ACC112 (cell line): Measurements from ENCODE around the gene SORCS2.

Source experiments
- H2AFZ ChIP-seq: fragments of 200-600 bp; sonication (generic); one replicate; pipeline ENCODE4 v1.6.0; 2017; ENCODE audit warnings: antibody characterized with exemption, low read length; ENCODE audit not compliant: unreplicated experiment
- H3K27ac ChIP-seq: fragments of 200-600 bp; sonication (generic); 2 replicates; pipeline ENCODE4 v1.5.1; 2014; ENCODE audit warnings: low read depth, mild to moderate bottlenecking, antibody characterized with exemption, low read length, moderate library complexity
- H3K27me3 ChIP-seq: fragments of 200-600 bp; sonication (generic); 2 replicates; pipeline ENCODE4 v1.6.1; 2014; ENCODE audit warnings: mild to moderate bottlenecking, antibody characterized with exemption, low read length, moderate library complexity, mixed read lengths; ENCODE audit not compliant: insufficient read depth
- H3K36me3 ChIP-seq: fragments of 200-600 bp; sonication (generic); 2 replicates; pipeline ENCODE4 v1.6.1; 2016; ENCODE audit warnings: mild to moderate bottlenecking, antibody characterized with exemption, low read length, moderate library complexity, mixed read lengths; ENCODE audit not compliant: insufficient read depth
- H3K4me1 ChIP-seq: fragments of 200-600 bp; sonication (generic); one replicate; pipeline ENCODE4 v1.6.1; 2016; ENCODE audit warnings: low read length, mixed read lengths; ENCODE audit not compliant: insufficient read depth, unreplicated experiment, control insufficient read depth
- H3K4me3 ChIP-seq: fragments of 200-600 bp; sonication (generic); 2 replicates; pipeline ENCODE4 v1.5.1; 2014; ENCODE audit warnings: mild to moderate bottlenecking, low read depth, low read length
- H3K79me2 ChIP-seq: fragments of 200-600 bp; sonication (generic); one replicate; pipeline ENCODE4 v1.6.0; 2016; ENCODE audit warnings: low read length; ENCODE audit not compliant: control insufficient read depth, unreplicated experiment, insufficient read depth

SORCS2 gene

GRCh38 chr4:7432531-7433375 is 240.4 kb downstream of the SORCS2 start:
- no peak overlapping the region for H3K4me3 ChIP-seq
- H2AFZ ChIP-seq = no peak overlapping the region
- H3K79me2 ChIP-seq = no peaks in the 10 kb centered on the region
- H3K36me3 ChIP-seq = no peaks in the 10 kb centered on the region
- H3K4me1 ChIP-seq = peaks cover 4% of the 10 kb centered on the region
- H3K27ac ChIP-seq = no peak overlapping the region
- H3K27me3 ChIP-seq = 0 out of 2 replicates have a peak, but pooled peaks cover under 1% of the 10 kb centered on the region

GRCh38 chr4:7433376-7434140 is 241.2 kb downstream of the SORCS2 start:
- Histone ChIP-seq H3K4me1 (peaks cover 4% of the 10 kb centered on the region), H3K4me3 (no peak overlapping the region), H3K36me3 (no peaks in the 10 kb centered on the region), H3K27ac (no peak overlapping the region), H3K79me2 (no peaks in the 10 kb centered on the region), H2AFZ (no peak overlapping the region), H3K27me3 (0 out of 2 replicates have a peak, but pooled peaks cover 3% of the 10 kb centered on the region)

- Histone ChIP-seq H3K27me3 (peaks cover 8% of the 10 kb centered on the region; the same call in 1 of the 2 replicates), H3K36me3 (no peaks in the 10 kb centered on the region), H3K79me2 (no peaks in the 10 kb centered on the region), H3K27ac (no peak overlapping the region), H2AFZ (no peak overlapping the region), H3K4me3 (no peak overlapping the region), H3K4me1 (peaks cover 4% of the 10 kb centered on the region)
Observed at GRCh38 chr4:7434141-7434765, 241.9 kb downstream of the SORCS2 start.

GRCh38 chr4:7434766-7435150 is 242.4 kb downstream of the SORCS2 start, which contains the start of gene PSAPL1:
TSS of gene PSAPL1 (minus strand) at chr4:7434930. CDS start at chr4:7434879, 51 bp downstream.
- no peak within 1 kb of the TSS for H2AFZ ChIP-seq
- no peak within 1 kb of the TSS for H3K27ac ChIP-seq
- no peak within 1 kb of the TSS for H3K4me3 ChIP-seq
- no peaks in the 10 kb centered on the region for H3K36me3 ChIP-seq
- H3K27me3 ChIP-seq = peaks cover 13% of the 10 kb centered on the region; the same call in 1 of the 2 replicates
- no peaks in the 10 kb centered on the region for H3K79me2 ChIP-seq
- H3K4me1 ChIP-seq = peaks cover 4% of the 10 kb centered on the region

GRCh38 chr4:7435471-7436061 is 243.2 kb downstream of the SORCS2 start:
- Histone ChIP-seq H3K36me3 (no peaks in the 10 kb centered on the region), H3K27me3 (peaks cover 14% of the 10 kb centered on the region; the same call in 1 of the 2 replicates), H2AFZ (no peak overlapping the region), H3K27ac (no peak overlapping the region), H3K4me1 (peaks cover 4% of the 10 kb centered on the region), H3K4me3 (no peak overlapping the region), H3K79me2 (no peaks in the 10 kb centered on the region)

GRCh38 chr4:7436256-7436655 is 243.9 kb downstream of the SORCS2 start:
- no peak overlapping the region for H3K27ac ChIP-seq
- H3K4me3 ChIP-seq = no peak overlapping the region
- H2AFZ ChIP-seq = no peak overlapping the region
- no peaks in the 10 kb centered on the region for H3K79me2 ChIP-seq
- H3K4me1 ChIP-seq = peaks cover 4% of the 10 kb centered on the region
- peaks cover 14% of the 10 kb centered on the region; the same call in 1 of the 2 replicates for H3K27me3 ChIP-seq
- no peaks in the 10 kb centered on the region for H3K36me3 ChIP-seq

- Histone ChIP-seq H2AFZ (no peak overlapping the region), H3K4me3 (no peak overlapping the region), H3K79me2 (no peaks in the 10 kb centered on the region), H3K4me1 (peaks cover 4% of the 10 kb centered on the region), H3K27me3 (peaks cover 14% of the 10 kb centered on the region; the same call in 1 of the 2 replicates), H3K27ac (no peak overlapping the region), H3K36me3 (no peaks in the 10 kb centered on the region)
Observed at GRCh38 chr4:7439699-7440098, 247.4 kb downstream of the SORCS2 start.

GRCh38 chr4:7441201-7441600 is 248.9 kb downstream of the SORCS2 start:
- Histone ChIP-seq H3K27me3 (peaks cover 14% of the 10 kb centered on the region; the same call in 1 of the 2 replicates), H3K27ac (no peak overlapping the region), H2AFZ (no peak overlapping the region), H3K36me3 (no peaks in the 10 kb centered on the region), H3K79me2 (no peaks in the 10 kb centered on the region), H3K4me1 (no peaks in the 10 kb centered on the region), H3K4me3 (no peak overlapping the region)

GRCh38 chr4:7442574-7443162 is 250.3 kb downstream of the SORCS2 start:
- H3K4me1 ChIP-seq = no peaks in the 10 kb centered on the region
- no peaks in the 10 kb centered on the region for H3K79me2 ChIP-seq
- H2AFZ ChIP-seq = no peak overlapping the region
- H3K36me3 ChIP-seq = no peaks in the 10 kb centered on the region
- H3K4me3 ChIP-seq = no peak overlapping the region
- H3K27ac ChIP-seq = no peak overlapping the region
- peaks cover 25% of the 10 kb centered on the region for H3K27me3 ChIP-seq

GRCh38 chr4:7444314-7444713 is 252.0 kb downstream of the SORCS2 start:
- no peaks in the 10 kb centered on the region for H3K79me2 ChIP-seq
- H3K36me3 ChIP-seq = no peaks in the 10 kb centered on the region
- peaks cover 16% of the 10 kb centered on the region for H3K27me3 ChIP-seq
- H3K27ac ChIP-seq = no peak overlapping the region
- H2AFZ ChIP-seq = no peak overlapping the region
- no peak overlapping the region for H3K4me3 ChIP-seq
- H3K4me1 ChIP-seq = no peaks in the 10 kb centered on the region
